ENCODE measurements around the gene SLC36A4. TPM values are rescaled to one million over a fixed set of nuclear protein-coding genes. Genes with fewer than 3 reads are reported as not detected.
A peak's percentile ranks its signal among the peaks of the same experiment; 100 is the strongest.

SLC36A4 gene
- total RNA-seq, 1 donor from 2014 or later = 67.6 TPM

GRCh38 chr11:93117565-93117964 lies 80.2 kb downstream of the SLC36A4 start:
- Histone ChIP-seq H3K27ac (peak overlapping the region; percentile 90), H3K4me3 (peak overlapping the region; percentile 21), H3F3A (ENCODE audit: low read depth) (peaks cover 42% of the 10 kb centered on the region), H2AFZ (replicated peaks) (peak overlapping the region; percentile 68), H3K79me2 (ENCODE audit: low read depth) (no peaks in the 10 kb centered on the region), H4K20me1 (ENCODE audit: low read depth) (no peaks in the 10 kb centered on the region), H3K27me3 (no peaks in the 10 kb centered on the region), H3K9ac (no peak overlapping the region), H3K4me2 (peak overlapping the region; percentile 65), H3K36me3 (no peaks in the 10 kb centered on the region), H3K4me1 (peaks cover 41% of the 10 kb centered on the region), H3K9me3 (ENCODE audit: low read depth) (no peaks in the 10 kb centered on the region)
- no peak for DNase-seq (ENCODE audit: low spot score)
- Mint-ChIP-seq H3K4me3 (no peak overlapping the region), H3K27ac (no peak overlapping the region), H3K4me1 (peaks cover 24% of the 10 kb centered on the region), H3K36me3 (no peaks in the 10 kb centered on the region), H3K27me3 (ENCODE audit: insufficient read depth, low read depth) (no peaks in the 10 kb centered on the region), H3K9me3 (no peaks in the 10 kb centered on the region)
- no peak for TF ChIP-seq EZH2phosphoT487 (IDR thresholded peaks at IDR 0.05)
- no peak for TF ChIP-seq EZH2 (IDR thresholded peaks at IDR 0.05)
- TF ChIP-seq CTCF (IDR thresholded peaks at IDR 0.05) = no peak

DNA sequence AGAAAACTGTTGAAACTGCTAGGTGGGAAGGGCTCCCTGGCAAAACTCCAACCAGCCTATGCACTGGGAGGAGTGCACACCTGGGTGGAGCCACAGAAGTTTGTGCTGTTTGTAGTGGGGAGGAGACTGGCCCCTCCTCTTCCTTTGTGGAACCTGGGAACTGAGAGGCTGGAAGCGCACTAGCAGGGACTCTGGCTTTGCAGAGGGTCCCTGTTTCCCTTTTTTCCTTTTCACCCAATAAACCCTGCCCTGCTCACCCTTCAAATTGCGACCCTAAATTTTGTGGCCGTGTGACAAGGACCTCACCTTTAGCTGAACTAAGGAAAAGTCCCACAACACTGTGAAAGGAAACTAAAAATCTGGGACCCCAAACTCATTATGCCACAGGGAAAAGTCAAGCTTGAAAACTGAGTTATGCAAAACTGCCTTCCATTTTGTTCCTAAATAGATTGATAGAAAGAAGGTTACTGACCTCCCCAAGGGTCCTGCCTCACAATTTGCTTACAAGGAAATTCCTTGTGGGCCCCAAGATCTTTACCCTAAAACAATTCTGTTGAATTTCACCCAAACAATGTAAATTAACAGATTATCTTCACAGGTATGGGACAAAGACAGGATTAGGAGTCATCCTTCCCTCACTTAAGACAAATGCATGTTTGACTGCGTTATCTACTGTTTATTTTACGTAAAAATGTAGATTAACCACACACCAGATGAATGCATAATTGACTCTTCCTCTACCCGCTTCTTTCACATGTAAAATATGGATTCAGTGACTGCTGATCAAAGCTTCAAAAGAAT lies 81.0 kb downstream of the SLC36A4 start:
- H3K27ac Mint-ChIP-seq = no peak overlapping the region
- Histone ChIP-seq H3K79me2 (ENCODE audit: low read depth) (no peaks in the 10 kb centered on the region), H3F3A (ENCODE audit: low read depth) (peaks cover 42% of the 10 kb centered on the region), H3K27me3 (no peaks in the 10 kb centered on the region), H3K36me3 (no peaks in the 10 kb centered on the region), H2AFZ (replicated peaks) (peak overlapping the region; percentile 68), H3K4me3 (peak overlapping the region; percentile 21), H3K4me2 (peak overlapping the region; percentile 65), H3K4me1 (peaks cover 45% of the 10 kb centered on the region), H3K9me3 (ENCODE audit: low read depth) (no peaks in the 10 kb centered on the region), H3K9ac (no peak overlapping the region), H4K20me1 (ENCODE audit: low read depth) (no peaks in the 10 kb centered on the region), H3K27ac (peak overlapping the region; percentile 90)
- no peak overlapping the region for H3K4me3 Mint-ChIP-seq
- H3K27me3 Mint-ChIP-seq (ENCODE audit: insufficient read depth, low read depth) = no peaks in the 10 kb centered on the region
- H3K36me3 Mint-ChIP-seq = no peaks in the 10 kb centered on the region
- DNase-seq (ENCODE audit: low spot score) = peak; percentile 52
- TF ChIP-seq EZH2 (IDR thresholded peaks at IDR 0.05) (no peak), CTCF (IDR thresholded peaks at IDR 0.05) (no peak), EZH2phosphoT487 (IDR thresholded peaks at IDR 0.05) (no peak)
- H3K9me3 Mint-ChIP-seq = no peaks in the 10 kb centered on the region
- H3K4me1 Mint-ChIP-seq = peaks cover 27% of the 10 kb centered on the region

- Histone ChIP-seq H3K4me1 (peaks cover 45% of the 10 kb centered on the region), H3K36me3 (no peaks in the 10 kb centered on the region), H3K9me3 (ENCODE audit: low read depth) (no peaks in the 10 kb centered on the region), H4K20me1 (ENCODE audit: low read depth) (no peaks in the 10 kb centered on the region), H3F3A (ENCODE audit: low read depth) (peaks cover 42% of the 10 kb centered on the region), H3K79me2 (ENCODE audit: low read depth) (no peaks in the 10 kb centered on the region), H3K4me3 (no peak overlapping the region), H2AFZ (replicated peaks) (peak overlapping the region; percentile 76), H3K9ac (no peak overlapping the region), H3K4me2 (no peak overlapping the region), H3K27me3 (no peaks in the 10 kb centered on the region), H3K27ac (no peak overlapping the region)
- Mint-ChIP-seq H3K27me3 (ENCODE audit: insufficient read depth, low read depth) (peaks cover 1% of the 10 kb centered on the region), H3K27ac (no peak overlapping the region), H3K4me3 (no peak overlapping the region), H3K36me3 (no peaks in the 10 kb centered on the region), H3K4me1 (peaks cover 36% of the 10 kb centered on the region), H3K9me3 (peaks cover 14% of the 10 kb centered on the region)
- no peak for TF ChIP-seq EZH2phosphoT487 (IDR thresholded peaks at IDR 0.05)
- TF ChIP-seq CTCF (IDR thresholded peaks at IDR 0.05) = no peak
- no peak for TF ChIP-seq EZH2 (IDR thresholded peaks at IDR 0.05)
- DNase-seq (ENCODE audit: low spot score) = no peak
Observed at GRCh38 chr11:93114304-93114703, 83.5 kb downstream of the SLC36A4 start.
